HepG2 (cell line): ENCODE data around the gene SPAG4. TPM values are rescaled to one million over a fixed set of nuclear protein-coding genes. Genes with fewer than 3 reads are reported as not detected.

Experiments used
- POLR2G ChIP-seq: fragments of 200-400 bp; formaldehyde crosslinking; IDR thresholded peaks from 2 replicates; pipeline ENCODE4 v1.6.1; 2018; ENCODE audit warnings: mild to moderate bottlenecking, low read depth, low read length, moderate library complexity
- ZNF136 ChIP-seq: sonication (generic); formaldehyde crosslinking; IDR thresholded peaks from 2 replicates; pipeline ENCODE4 v1.8.1; 2022; ENCODE audit warnings: low read depth, mild to moderate bottlenecking, moderate library complexity, missing genetic modification reagents
- ZNF7 ChIP-seq: IDR thresholded peaks from 2 replicates; pipeline ENCODE4 v1.6.1; 2016; ENCODE audit warnings: missing biosample characterization, missing genetic modification reagents
- ZNF780A ChIP-seq: sonication (generic); formaldehyde crosslinking; IDR thresholded peaks from 2 replicates; pipeline ENCODE4 v1.8.0; 2022; ENCODE audit warnings: mild to moderate bottlenecking, missing genetic modification reagents, moderate library complexity
- ZNF790 ChIP-seq: sonication (generic); formaldehyde crosslinking; IDR thresholded peaks from 2 replicates; pipeline ENCODE4 v1.8.0; 2022; ENCODE audit warnings: missing genetic modification reagents, mild to moderate bottlenecking, borderline replicate concordance
- polyA plus RNA-seq, 8 experiments: library from polyadenylated mRNA; depleted of rRNA in 3 of 8; stranded (reverse) in 7 of 8; unstranded in 1 of 8; fragments of >200 nt; fragmentation: Illumina TruSeq in 4 of 8; extraction: Trizol in 4 of 8; gene quantifications; 2 replicates each; pipeline versions ENCODE4 v1.2.1 to v1.2.3, GENCODE V29; 2011 to 2016; ENCODE audit warnings: low read depth in 4 of 8, missing spikeins in 1 of 8, mixed read lengths in 1 of 8; ENCODE audit not compliant: insufficient read depth in 1 of 8
- total RNA-seq, 5 experiments: library from RNA; depleted of rRNA; stranded (reverse); fragments of >200 nt; fragmentation: Illumina TruSeq; extraction: Trizol; gene quantifications; 2 replicates each; pipeline ENCODE4 v1.2.3, GENCODE V29; 2016; ENCODE audit warnings: low read depth in 1 of 5
- TF ChIP-seq, protein P1 (sequence below): sonication (generic); formaldehyde crosslinking; IDR thresholded peaks from 2 replicates; pipeline ENCODE4 v1.4.0; 2020; ENCODE audit warnings: missing genetic modification reagents
- TF ChIP-seq, protein P2 (sequence below): sonication (generic); formaldehyde crosslinking; IDR thresholded peaks from 2 replicates; pipeline ENCODE4 v1.4.0; 2020; ENCODE audit warnings: missing genetic modification reagents, borderline replicate concordance
- TF ChIP-seq, protein P3 (sequence below): sonication (generic); formaldehyde crosslinking; IDR thresholded peaks from 2 replicates; pipeline ENCODE4 v1.4.0; 2020; ENCODE audit warnings: missing genetic modification reagents
- TF ChIP-seq, protein P4 (sequence below): sonication (generic); formaldehyde crosslinking; IDR thresholded peaks from 2 replicates; pipeline ENCODE4 v1.5.0; 2020; ENCODE audit warnings: mild to moderate bottlenecking, missing genetic modification reagents, borderline replicate concordance

Gene SPAG4
- total and polyA plus RNA-seq, 2 of the 13 experiments (the other 11 are each of a cell fraction or from before 2014, with no cell fraction given): 5.8 to 137 TPM

DNA sequence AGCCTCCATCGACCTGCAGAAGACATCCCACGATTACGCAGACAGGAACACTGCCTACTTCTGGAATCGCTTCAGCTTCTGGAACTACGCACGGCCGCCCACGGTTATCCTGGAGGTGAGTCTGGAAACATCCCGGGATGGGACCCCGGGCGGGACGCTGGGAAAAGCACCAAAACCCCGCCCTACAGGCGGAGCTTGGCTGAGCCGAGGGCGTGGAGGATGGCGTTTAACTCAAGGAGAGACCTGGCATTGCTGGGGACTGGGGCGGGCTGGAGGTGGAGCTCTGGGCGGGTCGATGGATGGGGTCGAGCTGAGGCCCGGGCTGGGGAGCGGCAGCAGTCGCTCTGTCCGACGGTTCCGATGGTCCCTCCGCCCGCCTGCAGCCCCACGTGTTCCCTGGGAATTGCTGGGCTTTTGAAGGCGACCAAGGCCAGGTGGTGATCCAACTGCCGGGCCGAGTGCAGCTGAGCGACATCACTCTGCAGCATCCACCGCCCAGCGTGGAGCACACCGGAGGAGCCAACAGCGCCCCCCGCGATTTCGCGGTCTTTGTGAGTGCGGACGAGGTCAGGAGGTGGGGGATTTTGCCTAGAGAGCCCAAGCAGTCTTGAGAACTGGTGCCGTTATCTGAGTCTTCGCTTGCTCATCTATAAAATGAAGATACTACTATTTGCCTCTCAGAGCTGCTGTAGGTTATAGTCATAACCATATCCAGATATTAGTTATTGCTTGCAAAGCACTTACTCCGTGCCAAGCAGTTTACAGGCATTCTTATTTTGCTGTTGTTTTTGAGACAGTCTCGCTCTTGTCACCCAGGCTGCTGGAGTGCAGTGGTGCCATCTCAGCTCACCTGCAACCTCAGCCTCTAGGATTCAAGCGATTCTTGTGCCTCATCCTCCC is 3.8 kb downstream of the SPAG4 start (continued):
- TF ChIP-seq, protein P1, sequence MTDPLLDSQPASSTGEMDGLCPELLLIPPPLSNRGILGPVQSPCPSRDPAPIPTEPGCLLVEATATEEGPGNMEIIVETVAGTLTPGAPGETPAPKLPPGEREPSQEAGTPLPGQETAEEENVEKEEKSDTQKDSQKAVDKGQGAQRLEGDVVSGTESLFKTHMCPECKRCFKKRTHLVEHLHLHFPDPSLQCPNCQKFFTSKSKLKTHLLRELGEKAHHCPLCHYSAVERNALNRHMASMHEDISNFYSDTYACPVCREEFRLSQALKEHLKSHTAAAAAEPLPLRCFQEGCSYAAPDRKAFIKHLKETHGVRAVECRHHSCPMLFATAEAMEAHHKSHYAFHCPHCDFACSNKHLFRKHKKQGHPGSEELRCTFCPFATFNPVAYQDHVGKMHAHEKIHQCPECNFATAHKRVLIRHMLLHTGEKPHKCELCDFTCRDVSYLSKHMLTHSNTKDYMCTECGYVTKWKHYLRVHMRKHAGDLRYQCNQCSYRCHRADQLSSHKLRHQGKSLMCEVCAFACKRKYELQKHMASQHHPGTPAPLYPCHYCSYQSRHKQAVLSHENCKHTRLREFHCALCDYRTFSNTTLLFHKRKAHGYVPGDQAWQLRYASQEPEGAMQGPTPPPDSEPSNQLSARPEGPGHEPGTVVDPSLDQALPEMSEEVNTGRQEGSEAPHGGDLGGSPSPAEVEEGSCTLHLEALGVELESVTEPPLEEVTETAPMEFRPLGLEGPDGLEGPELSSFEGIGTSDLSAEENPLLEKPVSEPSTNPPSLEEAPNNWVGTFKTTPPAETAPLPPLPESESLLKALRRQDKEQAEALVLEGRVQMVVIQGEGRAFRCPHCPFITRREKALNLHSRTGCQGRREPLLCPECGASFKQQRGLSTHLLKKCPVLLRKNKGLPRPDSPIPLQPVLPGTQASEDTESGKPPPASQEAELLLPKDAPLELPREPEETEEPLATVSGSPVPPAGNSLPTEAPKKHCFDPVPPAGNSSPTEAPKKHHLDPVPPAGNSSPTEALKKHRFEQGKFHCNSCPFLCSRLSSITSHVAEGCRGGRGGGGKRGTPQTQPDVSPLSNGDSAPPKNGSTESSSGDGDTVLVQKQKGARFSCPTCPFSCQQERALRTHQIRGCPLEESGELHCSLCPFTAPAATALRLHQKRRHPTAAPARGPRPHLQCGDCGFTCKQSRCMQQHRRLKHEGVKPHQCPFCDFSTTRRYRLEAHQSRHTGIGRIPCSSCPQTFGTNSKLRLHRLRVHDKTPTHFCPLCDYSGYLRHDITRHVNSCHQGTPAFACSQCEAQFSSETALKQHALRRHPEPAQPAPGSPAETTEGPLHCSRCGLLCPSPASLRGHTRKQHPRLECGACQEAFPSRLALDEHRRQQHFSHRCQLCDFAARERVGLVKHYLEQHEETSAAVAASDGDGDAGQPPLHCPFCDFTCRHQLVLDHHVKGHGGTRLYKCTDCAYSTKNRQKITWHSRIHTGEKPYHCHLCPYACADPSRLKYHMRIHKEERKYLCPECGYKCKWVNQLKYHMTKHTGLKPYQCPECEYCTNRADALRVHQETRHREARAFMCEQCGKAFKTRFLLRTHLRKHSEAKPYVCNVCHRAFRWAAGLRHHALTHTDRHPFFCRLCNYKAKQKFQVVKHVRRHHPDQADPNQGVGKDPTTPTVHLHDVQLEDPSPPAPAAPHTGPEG (CRISPR knock-in tag): peak; percentile 86; the same call in 1 of the 2 replicates
- TF ChIP-seq ZNF780A (CRISPR knock-in tag) (0 out of 2 replicates have a peak, but pooled peaks have one; percentile 49), ZNF7 (0 out of 2 replicates have a peak, but pooled peaks have one; percentile 61), ZNF136 (CRISPR knock-in tag) (peak; percentile 80; the same call in 1 of the 2 replicates), POLR2G (peak; percentile 78), ZNF790 (CRISPR knock-in tag) (peak; percentile 86)
- TF ChIP-seq, protein P2, sequence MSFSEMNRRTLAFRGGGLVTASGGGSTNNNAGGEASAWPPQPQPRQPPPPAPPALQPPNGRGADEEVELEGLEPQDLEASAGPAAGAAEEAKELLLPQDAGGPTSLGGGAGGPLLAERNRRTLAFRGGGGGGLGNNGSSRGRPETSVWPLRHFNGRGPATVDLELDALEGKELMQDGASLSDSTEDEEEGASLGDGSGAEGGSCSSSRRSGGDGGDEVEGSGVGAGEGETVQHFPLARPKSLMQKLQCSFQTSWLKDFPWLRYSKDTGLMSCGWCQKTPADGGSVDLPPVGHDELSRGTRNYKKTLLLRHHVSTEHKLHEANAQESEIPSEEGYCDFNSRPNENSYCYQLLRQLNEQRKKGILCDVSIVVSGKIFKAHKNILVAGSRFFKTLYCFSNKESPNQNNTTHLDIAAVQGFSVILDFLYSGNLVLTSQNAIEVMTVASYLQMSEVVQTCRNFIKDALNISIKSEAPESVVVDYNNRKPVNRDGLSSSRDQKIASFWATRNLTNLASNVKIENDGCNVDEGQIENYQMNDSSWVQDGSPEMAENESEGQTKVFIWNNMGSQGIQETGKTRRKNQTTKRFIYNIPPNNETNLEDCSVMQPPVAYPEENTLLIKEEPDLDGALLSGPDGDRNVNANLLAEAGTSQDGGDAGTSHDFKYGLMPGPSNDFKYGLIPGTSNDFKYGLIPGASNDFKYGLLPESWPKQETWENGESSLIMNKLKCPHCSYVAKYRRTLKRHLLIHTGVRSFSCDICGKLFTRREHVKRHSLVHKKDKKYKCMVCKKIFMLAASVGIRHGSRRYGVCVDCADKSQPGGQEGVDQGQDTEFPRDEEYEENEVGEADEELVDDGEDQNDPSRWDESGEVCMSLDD (CRISPR knock-in tag): 0 out of 2 replicates have a peak, but pooled peaks have one; percentile 32
- TF ChIP-seq, protein P3, sequence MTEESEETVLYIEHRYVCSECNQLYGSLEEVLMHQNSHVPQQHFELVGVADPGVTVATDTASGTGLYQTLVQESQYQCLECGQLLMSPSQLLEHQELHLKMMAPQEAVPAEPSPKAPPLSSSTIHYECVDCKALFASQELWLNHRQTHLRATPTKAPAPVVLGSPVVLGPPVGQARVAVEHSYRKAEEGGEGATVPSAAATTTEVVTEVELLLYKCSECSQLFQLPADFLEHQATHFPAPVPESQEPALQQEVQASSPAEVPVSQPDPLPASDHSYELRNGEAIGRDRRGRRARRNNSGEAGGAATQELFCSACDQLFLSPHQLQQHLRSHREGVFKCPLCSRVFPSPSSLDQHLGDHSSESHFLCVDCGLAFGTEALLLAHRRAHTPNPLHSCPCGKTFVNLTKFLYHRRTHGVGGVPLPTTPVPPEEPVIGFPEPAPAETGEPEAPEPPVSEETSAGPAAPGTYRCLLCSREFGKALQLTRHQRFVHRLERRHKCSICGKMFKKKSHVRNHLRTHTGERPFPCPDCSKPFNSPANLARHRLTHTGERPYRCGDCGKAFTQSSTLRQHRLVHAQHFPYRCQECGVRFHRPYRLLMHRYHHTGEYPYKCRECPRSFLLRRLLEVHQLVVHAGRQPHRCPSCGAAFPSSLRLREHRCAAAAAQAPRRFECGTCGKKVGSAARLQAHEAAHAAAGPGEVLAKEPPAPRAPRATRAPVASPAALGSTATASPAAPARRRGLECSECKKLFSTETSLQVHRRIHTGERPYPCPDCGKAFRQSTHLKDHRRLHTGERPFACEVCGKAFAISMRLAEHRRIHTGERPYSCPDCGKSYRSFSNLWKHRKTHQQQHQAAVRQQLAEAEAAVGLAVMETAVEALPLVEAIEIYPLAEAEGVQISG (CRISPR knock-in tag): peak; percentile 88
- TF ChIP-seq, protein P4, sequence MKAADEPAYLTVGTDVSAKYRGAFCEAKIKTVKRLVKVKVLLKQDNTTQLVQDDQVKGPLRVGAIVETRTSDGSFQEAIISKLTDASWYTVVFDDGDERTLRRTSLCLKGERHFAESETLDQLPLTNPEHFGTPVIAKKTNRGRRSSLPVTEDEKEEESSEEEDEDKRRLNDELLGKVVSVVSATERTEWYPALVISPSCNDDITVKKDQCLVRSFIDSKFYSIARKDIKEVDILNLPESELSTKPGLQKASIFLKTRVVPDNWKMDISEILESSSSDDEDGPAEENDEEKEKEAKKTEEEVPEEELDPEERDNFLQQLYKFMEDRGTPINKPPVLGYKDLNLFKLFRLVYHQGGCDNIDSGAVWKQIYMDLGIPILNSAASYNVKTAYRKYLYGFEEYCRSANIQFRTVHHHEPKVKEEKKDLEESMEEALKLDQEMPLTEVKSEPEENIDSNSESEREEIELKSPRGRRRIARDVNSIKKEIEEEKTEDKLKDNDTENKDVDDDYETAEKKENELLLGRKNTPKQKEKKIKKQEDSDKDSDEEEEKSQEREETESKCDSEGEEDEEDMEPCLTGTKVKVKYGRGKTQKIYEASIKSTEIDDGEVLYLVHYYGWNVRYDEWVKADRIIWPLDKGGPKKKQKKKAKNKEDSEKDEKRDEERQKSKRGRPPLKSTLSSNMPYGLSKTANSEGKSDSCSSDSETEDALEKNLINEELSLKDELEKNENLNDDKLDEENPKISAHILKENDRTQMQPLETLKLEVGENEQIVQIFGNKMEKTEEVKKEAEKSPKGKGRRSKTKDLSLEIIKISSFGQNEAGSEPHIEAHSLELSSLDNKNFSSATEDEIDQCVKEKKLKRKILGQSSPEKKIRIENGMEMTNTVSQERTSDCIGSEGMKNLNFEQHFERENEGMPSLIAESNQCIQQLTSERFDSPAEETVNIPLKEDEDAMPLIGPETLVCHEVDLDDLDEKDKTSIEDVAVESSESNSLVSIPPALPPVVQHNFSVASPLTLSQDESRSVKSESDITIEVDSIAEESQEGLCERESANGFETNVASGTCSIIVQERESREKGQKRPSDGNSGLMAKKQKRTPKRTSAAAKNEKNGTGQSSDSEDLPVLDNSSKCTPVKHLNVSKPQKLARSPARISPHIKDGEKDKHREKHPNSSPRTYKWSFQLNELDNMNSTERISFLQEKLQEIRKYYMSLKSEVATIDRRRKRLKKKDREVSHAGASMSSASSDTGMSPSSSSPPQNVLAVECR: peak; percentile 93
